Measurements from ENCODE around the gene CFAP57.

The CFAP57 gene

GRCh38 chr1:43227143-43227764 lies 55.1 kb downstream of the CFAP57 start:
- peak; percentile 87 for DNase-seq (ENCODE audit: low spot score)

GRCh38 chr1:43229826-43230780 lies 58.0 kb downstream of the CFAP57 start:
- no peak for DNase-seq (ENCODE audit: low spot score)

- DNase-seq (ENCODE audit: low spot score), result no peak
Measured at GRCh38 chr1:43232074-43232473, 59.9 kb downstream of the CFAP57 start.

GRCh38 chr1:43232482-43232881 lies 60.4 kb downstream of the CFAP57 start:
- peak; percentile 92 for DNase-seq (ENCODE audit: low spot score)

- DNase-seq (ENCODE audit: low spot score), result peak; percentile 58
Measured at GRCh38 chr1:43233631-43234030, 61.5 kb downstream of the CFAP57 start.

DNA sequence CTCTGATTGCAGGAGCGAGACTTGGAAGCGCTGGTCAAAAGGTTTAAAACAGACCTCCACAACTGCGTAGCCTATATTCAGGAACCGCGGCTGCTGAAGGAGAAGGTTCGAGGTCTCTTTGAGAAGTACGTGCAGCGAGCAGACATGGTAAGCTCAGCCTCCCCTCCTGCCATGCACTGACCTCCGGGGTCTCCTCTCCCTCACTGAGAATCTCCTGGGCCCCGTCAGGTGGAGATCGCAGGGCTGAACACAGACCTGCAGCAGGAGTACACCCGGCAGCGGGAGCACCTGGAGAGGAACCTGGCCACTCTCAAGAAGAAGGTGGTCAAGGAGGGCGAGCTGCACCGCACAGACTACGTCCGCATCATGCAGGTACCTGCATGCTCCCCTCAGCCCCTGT lies 62.1 kb downstream of the CFAP57 start:
- DNase-seq (ENCODE audit: low spot score), result no peak

DNA sequence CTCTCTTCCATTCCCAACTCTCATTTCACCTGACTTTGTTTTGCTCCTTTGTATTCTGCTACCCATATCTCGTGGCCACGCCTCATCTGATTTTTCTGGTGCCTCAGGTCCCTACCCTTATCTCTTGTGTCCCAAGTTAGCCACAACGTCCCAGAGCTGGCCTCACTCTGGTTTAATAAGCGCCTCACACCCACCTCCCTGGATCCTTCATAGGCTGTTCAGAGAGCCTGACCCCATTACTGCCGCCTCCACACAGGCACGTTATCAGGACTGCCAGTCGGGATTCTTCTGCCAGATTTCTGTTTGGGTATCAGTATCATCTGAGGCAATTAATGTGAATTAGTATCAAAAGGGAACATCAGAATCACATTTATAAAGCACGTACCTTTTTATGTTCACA lies 62.9 kb downstream of the CFAP57 start:
- no peak for DNase-seq (ENCODE audit: low spot score)

GRCh38 chr1:43235451-43236121 lies 63.5 kb downstream of the CFAP57 start:
- DNase-seq (ENCODE audit: low spot score), result peak; percentile 46

GRCh38 chr1:43237121-43237520 lies 65.0 kb downstream of the CFAP57 start:
- DNase-seq (ENCODE audit: low spot score), result no peak

GRCh38 chr1:43238085-43238484 lies 66.0 kb downstream of the CFAP57 start:
- DNase-seq (ENCODE audit: low spot score), result peak; percentile 82

- no peak for DNase-seq (ENCODE audit: low spot score)
Measured at GRCh38 chr1:43238991-43239469, 66.9 kb downstream of the CFAP57 start.

GRCh38 chr1:43239484-43239883 lies 67.4 kb downstream of the CFAP57 start:
- no peak for DNase-seq (ENCODE audit: low spot score)

DNA sequence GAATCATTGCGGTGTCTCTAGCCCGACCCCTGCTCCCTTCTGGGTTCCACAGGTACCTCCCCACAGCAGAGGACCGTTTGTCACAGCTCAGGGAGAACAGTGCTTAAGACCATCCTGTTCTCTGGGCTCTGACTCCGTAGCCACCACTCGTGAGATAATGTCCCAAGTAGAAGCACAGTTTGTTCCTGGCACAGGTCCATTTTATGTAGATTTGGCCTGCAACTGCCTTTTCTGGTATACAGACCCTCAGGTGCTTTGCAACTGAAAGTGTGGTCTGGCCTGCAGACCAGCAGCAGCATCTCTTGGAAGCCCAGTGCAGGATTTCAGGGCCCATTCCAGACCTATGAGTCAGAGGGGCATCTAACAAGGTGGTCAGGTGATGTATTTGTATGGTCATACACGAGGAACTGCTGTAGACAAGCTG lies 69.3 kb downstream of the CFAP57 start:
- DNase-seq (ENCODE audit: low spot score), result no peak

GRCh38 chr1:43243299-43243698 lies 71.2 kb downstream of the CFAP57 start:
- DNase-seq (ENCODE audit: low spot score), result no peak

- no peak for DNase-seq (ENCODE audit: low spot score)
Measured at GRCh38 chr1:43246466-43247213, 74.5 kb downstream of the CFAP57 start.

DNA sequence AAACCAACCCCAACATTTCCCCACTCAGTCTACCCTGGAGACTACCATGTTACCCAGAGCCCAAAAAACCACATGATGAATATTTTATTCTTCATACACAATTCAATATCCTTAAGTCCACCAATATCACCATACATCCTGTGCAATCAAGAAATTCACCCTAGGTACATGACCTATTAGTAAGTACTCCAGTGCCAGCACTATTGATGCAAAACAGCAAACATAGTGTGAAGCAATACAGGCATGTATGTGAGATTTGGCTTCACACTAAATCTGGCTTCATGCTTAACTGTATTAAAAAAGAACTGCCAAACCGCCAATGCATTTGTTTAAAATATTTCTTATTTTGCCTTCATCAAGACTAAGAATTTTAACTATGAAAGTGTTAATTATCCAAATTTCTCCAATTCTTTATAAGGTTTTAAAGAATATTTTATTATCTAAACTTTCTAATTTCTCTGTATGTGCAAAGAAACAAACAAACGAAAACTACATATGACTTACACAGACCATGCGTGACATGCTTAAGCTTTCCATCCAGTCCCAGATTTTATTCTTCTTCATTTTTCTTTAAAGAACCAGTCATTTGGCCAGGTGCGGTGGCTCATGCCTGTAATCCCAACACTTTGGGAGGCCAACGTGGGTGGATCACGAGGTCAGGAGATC lies 75.3 kb downstream of the CFAP57 start:
- no peak for DNase-seq (ENCODE audit: low spot score)

DNA sequence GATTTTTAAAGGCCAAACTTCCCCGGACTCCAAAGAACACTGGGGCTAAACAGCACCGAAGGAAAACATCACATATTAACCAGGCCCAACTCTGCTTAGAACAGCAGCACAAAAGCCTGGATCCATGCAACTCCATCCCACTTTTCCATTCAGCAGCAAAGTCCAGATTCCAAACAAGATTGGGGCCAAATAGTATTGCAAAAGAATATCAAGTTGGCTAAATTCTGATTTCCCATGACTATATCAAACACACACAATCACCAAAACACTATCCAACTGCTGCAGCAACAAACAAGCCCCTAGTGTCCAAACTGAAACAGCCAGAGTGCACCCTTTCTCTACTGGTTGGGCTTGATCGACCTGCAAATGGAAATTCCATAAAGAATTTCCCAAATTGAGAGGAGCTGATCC lies 78.2 kb downstream of the CFAP57 start:
- DNase-seq (ENCODE audit: low spot score), result no peak

- no peak for DNase-seq (ENCODE audit: low spot score)
Measured at GRCh38 chr1:43251024-43251423, 78.9 kb downstream of the CFAP57 start.

- DNase-seq (ENCODE audit: low spot score), result no peak
Measured at GRCh38 chr1:43252225-43252624, 80.1 kb downstream of the CFAP57 start.

- no peak for DNase-seq (ENCODE audit: low spot score)
Measured at GRCh38 chr1:43253173-43253572, 81.0 kb downstream of the CFAP57 start.

DNA sequence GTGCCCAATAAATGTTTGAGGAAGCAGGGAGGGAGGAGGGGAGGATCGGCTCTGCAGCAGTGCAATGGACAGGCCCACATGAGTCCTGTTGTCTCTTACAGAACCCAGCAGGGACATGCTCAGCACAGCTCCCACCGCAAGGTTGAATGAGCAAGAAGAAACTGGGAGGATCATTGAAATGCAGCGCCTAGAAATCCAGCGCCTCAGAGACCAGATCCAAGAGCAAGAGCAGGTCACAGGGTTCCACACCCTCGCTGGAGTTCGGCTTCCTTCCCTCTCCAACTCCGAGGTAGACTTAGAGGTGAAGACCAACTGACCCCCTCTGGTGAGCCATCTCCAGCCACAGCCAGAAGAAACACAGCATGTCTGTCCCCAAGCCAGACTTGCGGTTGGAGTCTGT lies 81.7 kb downstream of the CFAP57 start:
- DNase-seq (ENCODE audit: low spot score), result no peak

All from cerebellar cortex (tissue), 1 donor.